HCT116 (cell line): ENCODE results near the gene IRX6. TPM values are rescaled to one million over a fixed set of nuclear protein-coding genes. Genes with fewer than 3 reads are reported as not detected.

Experiments used
- ATAC-seq: fragments of 200-7000 bp; cut with Tn5 transposase; 2 replicates; pipeline ENCODE4 v1.9.1; 2020; ENCODE audit warnings: mild to moderate bottlenecking, moderate library complexity
- BruUV-seq: library from RNA; stranded (reverse); fragments of 400-500 nt; replicated peaks from 2 replicates; lab custom pipeline; 2021; lab: Mats Ljungman, UMichigan
- CTCF ChIA-PET: fragments of 300-600 bp; sonication (Branson Sonifier 250); formaldehyde crosslinking; loops from one replicate; lab custom pipeline; 2021; ENCODE audit warnings: antibody characterized with exemption; lab: Charles Lee
- POLR2A ChIA-PET: fragments of 300-600, 350-600 bp; sonication (Branson Sonifier 250); formaldehyde crosslinking; loops from one replicate; lab custom pipeline; 2021; ENCODE audit warnings: antibody characterized with exemption; lab: Charles Lee
- RAD21 ChIA-PET, 2 experiments: fragments of 300-600 bp; sonication (Branson Sonifier 250); formaldehyde crosslinking; loops; one replicate each; lab custom pipeline; 2023; ENCODE audit warnings: low total read pairs in 2 of 2; ENCODE audit not compliant: uncharacterized antibody in 2 of 2, unreplicated experiment in 2 of 2, low non-redundant PET in 1 of 2; lab: Charles Lee
- DNase-seq: peaks from one replicate; pipeline ENCODE4 v3.0.0-alpha.2; 2010; ENCODE audit warnings: low read depth, low spot score
- H2AFZ ChIP-seq: fragments of 200-600 bp; shearing (Covaris generic), sonication (generic); 2 replicates; pipeline ENCODE4 v1.6.1; 2017; ENCODE audit warnings: low read depth, mixed run types, mixed read lengths, antibody characterized with exemption, low read length; ENCODE audit not compliant: poor library complexity, severe bottlenecking
- H3K27ac ChIP-seq: 2 replicates; pipeline ENCODE4 v1.5.1; 2012; ENCODE audit warnings: low read depth, low read length
- H3K27me3 ChIP-seq: fragments of 200-600 bp; sonication (generic); 2 replicates; pipeline ENCODE4 v1.6.1; 2016; ENCODE audit warnings: mixed run types, low read length, mixed read lengths; ENCODE audit not compliant: insufficient read depth
- H3K36me3 ChIP-seq, 2 experiments: fragments of 200-500 bp in 1 of 2; fragments of 200-600 bp in 1 of 2; sonication (Bioruptor generic) in 1 of 2; sonication (generic) in 1 of 2; 2 replicates each; pipeline versions ENCODE4 v1.5.1 to v1.6.1; 2014 to 2016; ENCODE audit warnings: low read length in 2 of 2, inconsistent platforms in 1 of 2, mixed read lengths in 1 of 2, mixed run types in 1 of 2; ENCODE audit not compliant: insufficient read depth in 2 of 2, control insufficient read depth in 1 of 2
- H3K4me1 ChIP-seq, 2 experiments: fragments of 200-600 bp in 1 of 2; sonication (generic) in 1 of 2; 2 replicates each; pipeline versions ENCODE4 v1.5.1 to v1.6.1; 2012 to 2017; ENCODE audit warnings: low read length in 2 of 2, inconsistent platforms in 1 of 2, mild to moderate bottlenecking in 1 of 2, mixed read lengths in 1 of 2, mixed run types in 1 of 2, moderate library complexity in 1 of 2; ENCODE audit not compliant: insufficient read depth in 2 of 2, control insufficient read depth in 1 of 2
- H3K4me2 ChIP-seq: fragments of 200-600 bp; sonication (generic); 2 replicates; pipeline ENCODE4 v1.6.1; 2017; ENCODE audit warnings: mixed run types, low read length, mixed read lengths
- H3K4me3 ChIP-seq, 2 experiments: fragments of 200-600 bp in 1 of 2; sonication (generic) in 1 of 2; replicated peaks in 1 of 2; 2 replicates each; pipeline ENCODE4 v1.5.1; 2011 to 2016; ENCODE audit warnings: low read length in 2 of 2, control low read depth in 1 of 2, low read depth in 1 of 2, mild to moderate bottlenecking in 1 of 2, mixed read lengths in 1 of 2, mixed run types in 1 of 2
- H3K79me2 ChIP-seq: fragments of 200-600 bp; sonication (generic); 2 replicates; pipeline ENCODE4 v1.6.1; 2017; ENCODE audit warnings: mild to moderate bottlenecking, mixed run types, low read length, moderate library complexity, mixed read lengths; ENCODE audit not compliant: insufficient read depth
- H3K9ac ChIP-seq: fragments of 200-600 bp; sonication (generic); 2 replicates; pipeline ENCODE4 v1.6.1; 2016; ENCODE audit warnings: low read length, mixed read lengths
- H3K9me2 ChIP-seq: fragments of 200-600 bp; sonication (generic), shearing (Covaris generic); 2 replicates; pipeline ENCODE4 v1.6.1; 2017; ENCODE audit warnings: mixed run types, mild to moderate bottlenecking, moderate library complexity; ENCODE audit not compliant: insufficient read depth
- H3K9me3 ChIP-seq, 2 experiments: fragments of 200-500 bp in 1 of 2; fragments of 200-600 bp in 1 of 2; sonication (Bioruptor generic) in 1 of 2; sonication (generic) in 1 of 2; 2 replicates each; pipeline ENCODE4 v1.6.1; 2014 to 2017; ENCODE audit warnings: low read length in 2 of 2, mixed read lengths in 2 of 2, inconsistent platforms in 1 of 2, low read depth in 1 of 2, mild to moderate bottlenecking in 1 of 2, mixed run types in 1 of 2, moderate library complexity in 1 of 2; ENCODE audit not compliant: control insufficient read depth in 1 of 2, insufficient read depth in 1 of 2
- H4K20me1 ChIP-seq: fragments of 200-600 bp; sonication (generic), shearing (Covaris generic); 2 replicates; pipeline ENCODE4 v1.6.1; 2017; ENCODE audit warnings: mixed run types, mild to moderate bottlenecking, moderate library complexity; ENCODE audit not compliant: insufficient read depth
- CBX3 ChIP-seq: IDR thresholded peaks from 2 replicates; pipeline ENCODE4 v1.6.1; 2012; ENCODE audit warnings: low read depth
- ELF1 ChIP-seq: IDR thresholded peaks from 2 replicates; pipeline ENCODE4 v1.6.1; 2012; ENCODE audit warnings: low read depth, borderline replicate concordance
- EZH2phosphoT487 ChIP-seq: fragments of 200-600 bp; IDR thresholded peaks from 2 replicates; pipeline ENCODE4 v1.6.1; 2018; ENCODE audit warnings: antibody characterized with exemption, borderline replicate concordance
- FOSL1 ChIP-seq: IDR thresholded peaks from 2 replicates; pipeline ENCODE4 v1.6.1; 2012; ENCODE audit warnings: low read depth
- POLR2AphosphoS5 ChIP-seq: IDR thresholded peaks from 2 replicates; pipeline ENCODE4 v1.6.1; 2011; ENCODE audit warnings: mild to moderate bottlenecking, low read depth, low read length, moderate library complexity
- RAD21 ChIP-seq: IDR thresholded peaks from 2 replicates; pipeline ENCODE4 v1.6.1; 2012; ENCODE audit warnings: low read depth, mild to moderate bottlenecking
- SRF ChIP-seq: IDR thresholded peaks from 2 replicates; pipeline ENCODE4 v1.6.1; 2012; ENCODE audit warnings: low read depth
- ZFX ChIP-seq: fragments of 450-650 bp; IDR thresholded peaks from 2 replicates; pipeline ENCODE4 v1.6.1; 2017
- intact Hi-C: fragments of 100-400 bp; cut with micrococcal nuclease; formaldehyde crosslinking; loops from 2 replicates; pipeline ENCODE4 v1.10.0; 2022
- total RNA-seq: library from RNA; stranded (reverse); gene quantifications from one replicate; pipeline ENCODE4 v1.2.1, GENCODE V29; 2021; ENCODE audit not compliant: unreplicated experiment
- TF ChIP-seq, protein P1 (sequence below): IDR thresholded peaks from 2 replicates; pipeline ENCODE4 v1.6.1; 2012; ENCODE audit warnings: low read depth
- TF ChIP-seq, protein P2 (sequence below): IDR thresholded peaks from 2 replicates; pipeline ENCODE4 v1.6.1; 2011; ENCODE audit warnings: mild to moderate bottlenecking, low read length, moderate library complexity; ENCODE audit not compliant: insufficient replicate concordance; ENCODE audit errors: extremely low read depth

IRX6 gene
- total RNA-seq, 1 experiment from 2014 or later, result not detected

DNA sequence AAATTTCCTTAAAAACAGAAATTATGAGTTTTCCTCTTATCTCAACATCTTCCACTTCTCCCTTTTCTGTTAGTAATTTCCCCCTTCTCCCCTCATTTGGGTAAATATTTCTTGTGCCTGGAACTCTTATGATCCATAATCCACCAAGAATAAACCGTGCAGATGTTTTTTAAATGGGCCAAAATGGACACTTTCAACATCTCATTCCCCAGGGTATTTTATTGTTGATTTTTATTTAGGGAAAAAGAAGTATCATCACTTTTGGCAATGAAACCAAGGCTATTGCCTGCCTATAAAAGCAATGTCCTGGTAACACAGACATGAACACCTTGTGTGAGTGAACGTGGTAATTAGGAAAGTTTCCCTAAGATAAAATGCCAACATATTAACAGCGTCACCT is 54.6 kb downstream of the IRX6 start:
- POLR2A ChIA-PET, result no interaction called here
- no peak for DNase-seq
- Histone ChIP-seq H3K9me2 (no peaks in the 10 kb centered on the region), H2AFZ (no peak overlapping the region), H3K27ac (no peak overlapping the region), H3K4me2 (no peak overlapping the region), H3K4me3 (no peak overlapping the region), H3K4me1 (no peaks in the 10 kb centered on the region), H3K9ac (no peak overlapping the region), H3K9me3 (no peaks in the 10 kb centered on the region), H3K79me2 (no peaks in the 10 kb centered on the region), H4K20me1 (no peaks in the 10 kb centered on the region), H3K27me3 (peaks cover 42% of the 10 kb centered on the region), H3K36me3 (no peaks in the 10 kb centered on the region)
- no peak for TF ChIP-seq RAD21
- no TSS peak for BruUV-seq
- RAD21 ChIA-PET, result no interaction called here
- ATAC-seq, result no peak
- intact Hi-C loops, result no loop called here
- CTCF ChIA-PET, result no interaction called here

DNA sequence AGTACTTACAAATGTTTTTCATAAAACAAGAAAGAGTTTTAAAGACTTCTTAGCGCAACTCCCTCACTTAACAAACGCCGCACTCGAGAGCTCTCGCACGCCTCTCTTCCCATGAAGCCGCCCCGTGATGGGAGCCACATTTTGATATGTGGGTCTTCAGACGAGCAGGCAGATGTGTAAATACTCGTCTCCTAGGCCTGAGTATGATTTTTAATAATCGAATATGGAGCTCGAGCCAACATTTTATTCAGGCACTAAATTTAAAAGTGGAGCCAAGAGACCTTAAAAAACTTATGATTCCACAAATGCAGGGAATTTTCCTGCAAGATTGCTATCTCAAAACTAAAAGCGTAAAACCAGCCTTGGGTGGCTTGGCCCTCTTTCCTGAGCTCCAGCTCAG is 55.4 kb downstream of the IRX6 start:
- no peak overlapping the region for H3K27ac ChIP-seq
- ChIA-PET POLR2A (no interaction called here), RAD21 (no interaction called here), CTCF (no interaction called here)
- no peaks in the 10 kb centered on the region for H4K20me1 ChIP-seq
- no peaks in the 10 kb centered on the region for H3K9me2 ChIP-seq
- no peak overlapping the region for H2AFZ ChIP-seq
- H3K9ac ChIP-seq, result no peak overlapping the region
- BruUV-seq, result no TSS peak
- DNase-seq, result no peak
- H3K4me3 ChIP-seq, result no peak overlapping the region
- no peaks in the 10 kb centered on the region for H3K36me3 ChIP-seq
- ATAC-seq, result no peak
- H3K4me2 ChIP-seq, result no peak overlapping the region
- no peaks in the 10 kb centered on the region for H3K79me2 ChIP-seq
- intact Hi-C loops, result no loop called here
- TF ChIP-seq FOSL1 (no peak), ZFX (no peak), RAD21 (no peak), POLR2AphosphoS5 (no peak), EZH2phosphoT487 (no peak), CBX3 (no peak), ELF1 (no peak), SRF (no peak)
- TF ChIP-seq, protein P1, sequence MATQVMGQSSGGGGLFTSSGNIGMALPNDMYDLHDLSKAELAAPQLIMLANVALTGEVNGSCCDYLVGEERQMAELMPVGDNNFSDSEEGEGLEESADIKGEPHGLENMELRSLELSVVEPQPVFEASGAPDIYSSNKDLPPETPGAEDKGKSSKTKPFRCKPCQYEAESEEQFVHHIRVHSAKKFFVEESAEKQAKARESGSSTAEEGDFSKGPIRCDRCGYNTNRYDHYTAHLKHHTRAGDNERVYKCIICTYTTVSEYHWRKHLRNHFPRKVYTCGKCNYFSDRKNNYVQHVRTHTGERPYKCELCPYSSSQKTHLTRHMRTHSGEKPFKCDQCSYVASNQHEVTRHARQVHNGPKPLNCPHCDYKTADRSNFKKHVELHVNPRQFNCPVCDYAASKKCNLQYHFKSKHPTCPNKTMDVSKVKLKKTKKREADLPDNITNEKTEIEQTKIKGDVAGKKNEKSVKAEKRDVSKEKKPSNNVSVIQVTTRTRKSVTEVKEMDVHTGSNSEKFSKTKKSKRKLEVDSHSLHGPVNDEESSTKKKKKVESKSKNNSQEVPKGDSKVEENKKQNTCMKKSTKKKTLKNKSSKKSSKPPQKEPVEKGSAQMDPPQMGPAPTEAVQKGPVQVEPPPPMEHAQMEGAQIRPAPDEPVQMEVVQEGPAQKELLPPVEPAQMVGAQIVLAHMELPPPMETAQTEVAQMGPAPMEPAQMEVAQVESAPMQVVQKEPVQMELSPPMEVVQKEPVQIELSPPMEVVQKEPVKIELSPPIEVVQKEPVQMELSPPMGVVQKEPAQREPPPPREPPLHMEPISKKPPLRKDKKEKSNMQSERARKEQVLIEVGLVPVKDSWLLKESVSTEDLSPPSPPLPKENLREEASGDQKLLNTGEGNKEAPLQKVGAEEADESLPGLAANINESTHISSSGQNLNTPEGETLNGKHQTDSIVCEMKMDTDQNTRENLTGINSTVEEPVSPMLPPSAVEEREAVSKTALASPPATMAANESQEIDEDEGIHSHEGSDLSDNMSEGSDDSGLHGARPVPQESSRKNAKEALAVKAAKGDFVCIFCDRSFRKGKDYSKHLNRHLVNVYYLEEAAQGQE, result no peak
- TF ChIP-seq, protein P2, sequence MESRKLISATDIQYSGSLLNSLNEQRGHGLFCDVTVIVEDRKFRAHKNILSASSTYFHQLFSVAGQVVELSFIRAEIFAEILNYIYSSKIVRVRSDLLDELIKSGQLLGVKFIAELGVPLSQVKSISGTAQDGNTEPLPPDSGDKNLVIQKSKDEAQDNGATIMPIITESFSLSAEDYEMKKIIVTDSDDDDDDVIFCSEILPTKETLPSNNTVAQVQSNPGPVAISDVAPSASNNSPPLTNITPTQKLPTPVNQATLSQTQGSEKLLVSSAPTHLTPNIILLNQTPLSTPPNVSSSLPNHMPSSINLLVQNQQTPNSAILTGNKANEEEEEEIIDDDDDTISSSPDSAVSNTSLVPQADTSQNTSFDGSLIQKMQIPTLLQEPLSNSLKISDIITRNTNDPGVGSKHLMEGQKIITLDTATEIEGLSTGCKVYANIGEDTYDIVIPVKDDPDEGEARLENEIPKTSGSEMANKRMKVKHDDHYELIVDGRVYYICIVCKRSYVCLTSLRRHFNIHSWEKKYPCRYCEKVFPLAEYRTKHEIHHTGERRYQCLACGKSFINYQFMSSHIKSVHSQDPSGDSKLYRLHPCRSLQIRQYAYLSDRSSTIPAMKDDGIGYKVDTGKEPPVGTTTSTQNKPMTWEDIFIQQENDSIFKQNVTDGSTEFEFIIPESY, result no peak
- peaks cover 44% of the 10 kb centered on the region for H3K27me3 ChIP-seq
- no peaks in the 10 kb centered on the region for H3K9me3 ChIP-seq
- no peaks in the 10 kb centered on the region for H3K4me1 ChIP-seq
